HEK293T (cell line): ENCODE results near the gene HEATR5A.

Experiments used
- ARNT ChIP-seq: fragments of 450-650 bp; IDR thresholded peaks from 2 replicates; pipeline ENCODE4 v1.6.1; 2017; ENCODE audit warnings: mild to moderate bottlenecking
- BHLHE40 ChIP-seq: fragments of 450-650 bp; IDR thresholded peaks from 2 replicates; pipeline ENCODE4 v1.6.1; 2016; ENCODE audit warnings: mild to moderate bottlenecking, moderate library complexity, borderline replicate concordance
- CTBP1 ChIP-seq: fragments of 450-650 bp; IDR thresholded peaks from 2 replicates; pipeline ENCODE4 v1.6.1; 2016; ENCODE audit warnings: borderline replicate concordance
- ELF4 ChIP-seq: fragments of 450-650 bp; IDR thresholded peaks from 2 replicates; pipeline ENCODE4 v1.6.1; 2017; ENCODE audit warnings: antibody characterized with exemption
- FOXA1 ChIP-seq: fragments of 450-650 bp; IDR thresholded peaks from 2 replicates; pipeline ENCODE4 v1.6.1; 2016; ENCODE audit warnings: mild to moderate bottlenecking
- FOXK2 ChIP-seq: fragments of 450-650 bp; IDR thresholded peaks from 2 replicates; pipeline ENCODE4 v1.6.1; 2016; ENCODE audit warnings: mild to moderate bottlenecking
- FOXM1 ChIP-seq: fragments of 450-650 bp; IDR thresholded peaks from 2 replicates; pipeline ENCODE4 v1.6.1; 2017; ENCODE audit warnings: mild to moderate bottlenecking, borderline replicate concordance
- LEF1 ChIP-seq: fragments of 450-650 bp; IDR thresholded peaks from 2 replicates; pipeline ENCODE4 v1.6.1; 2017; ENCODE audit warnings: mild to moderate bottlenecking, borderline replicate concordance
- NFRKB ChIP-seq: fragments of 450-650 bp; IDR thresholded peaks from 2 replicates; pipeline ENCODE4 v1.6.1; 2016; ENCODE audit warnings: mild to moderate bottlenecking, moderate library complexity
- PKNOX1 ChIP-seq: fragments of 450-650 bp; IDR thresholded peaks from 2 replicates; pipeline ENCODE4 v1.6.1; 2016
- SP1 ChIP-seq: fragments of 450-650 bp; IDR thresholded peaks from 2 replicates; pipeline ENCODE4 v1.6.1; 2017
- SUZ12 ChIP-seq: fragments of 450-650 bp; IDR thresholded peaks from 2 replicates; pipeline ENCODE4 v1.6.1; 2016; ENCODE audit warnings: mild to moderate bottlenecking
- TARDBP ChIP-seq: fragments of 450-650 bp; IDR thresholded peaks from 2 replicates; pipeline ENCODE4 v1.6.1; 2016
- ZNF384 ChIP-seq: fragments of 450-650 bp; IDR thresholded peaks from 2 replicates; pipeline ENCODE4 v1.6.1; 2016

GRCh38 chr14:31337331-31337730 is 83.0 kb downstream of the HEATR5A start:
- TF ChIP-seq BHLHE40: no peak
- no peak for TF ChIP-seq FOXM1
- no peak for TF ChIP-seq TARDBP
- TF ChIP-seq ZNF384: no peak
- TF ChIP-seq ARNT: no peak
- TF ChIP-seq ELF4: no peak
- no peak for TF ChIP-seq NFRKB
- TF ChIP-seq FOXK2: no peak
- no peak for TF ChIP-seq FOXA1
- TF ChIP-seq SP1: no peak
- TF ChIP-seq SUZ12: no peak
- TF ChIP-seq CTBP1: no peak
- TF ChIP-seq LEF1: no peak
- TF ChIP-seq PKNOX1: no peak
